PC-3 (cell line): ENCODE data around the gene ILF3.

Experiments
- CTCF ChIP-seq: fragments of 300-600 bp; sonication (generic); conservative IDR thresholded peaks from 2 replicates; pipeline ENCODE4 v1.5.1; 2017; ENCODE audit warnings: antibody characterized with exemption, low read depth, mild to moderate bottlenecking, low read length
- EZH2 ChIP-seq: fragments of 300-600 bp; sonication (generic); IDR thresholded peaks from one replicate; pipeline ENCODE4 v1.6.1; 2017; ENCODE audit warnings: antibody characterized with exemption, mild to moderate bottlenecking, low read length; ENCODE audit not compliant: unreplicated experiment

GRCh38 chr19:10680545-10681135 lies 26.5 kb downstream of the ILF3 start:
- TF ChIP-seq CTCF, result no peak
- no peak for TF ChIP-seq EZH2
